Mesothelial cell of epicardium (in vitro differentiated cells): Measurements from ENCODE around the gene NAGLU. TPM values are rescaled to one million over a fixed set of nuclear protein-coding genes. Genes with fewer than 3 reads are reported as not detected.

Experiments used
- DNase-seq, 2 experiments: peaks; one replicate each; pipeline ENCODE4 v3.0.0; 2021; ENCODE audit warnings: low spot score in 2 of 2; ENCODE audit not compliant: unreplicated experiment in 2 of 2
- H3K27ac Mint-ChIP-seq: 2 replicates; pipeline ENCODE4 v1.8.0; 2021; ENCODE audit warnings: mixed read lengths
- H3K27me3 Mint-ChIP-seq: 2 replicates; pipeline ENCODE4 v1.8.0; 2021; ENCODE audit warnings: low read depth, mixed read lengths
- H3K36me3 Mint-ChIP-seq: 2 replicates; pipeline ENCODE4 v1.8.0; 2021; ENCODE audit warnings: mixed read lengths
- H3K4me1 Mint-ChIP-seq: 2 replicates; pipeline ENCODE4 v1.8.0; 2021; ENCODE audit warnings: mixed read lengths
- H3K4me3 Mint-ChIP-seq: 2 replicates; pipeline ENCODE4 v1.8.0; 2021; ENCODE audit warnings: mild to moderate bottlenecking, moderate library complexity, mixed read lengths
- H3K9me3 Mint-ChIP-seq: 2 replicates; pipeline ENCODE4 v1.8.0; 2021; ENCODE audit warnings: mixed read lengths
- CTCF ChIP-seq: fragments of 200-600 bp; sonication (generic); IDR thresholded peaks from one replicate; pipeline ENCODE4 v1.5.0; 2021; ENCODE audit warnings: antibody characterized with exemption; ENCODE audit not compliant: unreplicated experiment
- total RNA-seq: library from RNA; stranded (reverse); gene quantifications from 3 replicates; pipeline ENCODE4 v1.2.1, GENCODE V29; 2021

NAGLU gene
- total RNA-seq, 1 donor from 2014 or later, result 31.9 TPM

- H3K27me3 Mint-ChIP-seq, result no peaks in the 10 kb centered on the region
- H3K4me1 Mint-ChIP-seq, result peaks cover 34% of the 10 kb centered on the region
- H3K36me3 Mint-ChIP-seq, result peaks cover 4% of the 10 kb centered on the region
- H3K27ac Mint-ChIP-seq, result no peak overlapping the region
- no peaks in the 10 kb centered on the region for H3K9me3 Mint-ChIP-seq
- no peak for TF ChIP-seq CTCF
- no peak overlapping the region for H3K4me3 Mint-ChIP-seq
- no peak for DNase-seq
These were observed 8.1 kb upstream of the NAGLU start for GRCh38 chr17:42527932-42528331.

GRCh38 chr17:42529061-42529460 is 7.0 kb upstream of the NAGLU start:
- Mint-ChIP-seq H3K9me3 (no peaks in the 10 kb centered on the region), H3K4me1 (peaks cover 32% of the 10 kb centered on the region), H3K36me3 (no peaks in the 10 kb centered on the region), H3K27me3 (no peaks in the 10 kb centered on the region), H3K27ac (no peak overlapping the region), H3K4me3 (no peak overlapping the region)
- DNase-seq, result no peak
- TF ChIP-seq CTCF, result no peak

GRCh38 chr17:42530952-42531454 is 5.0 kb upstream of the NAGLU start:
- no peaks in the 10 kb centered on the region for H3K27me3 Mint-ChIP-seq
- H3K4me1 Mint-ChIP-seq, result peaks cover 35% of the 10 kb centered on the region
- H3K27ac Mint-ChIP-seq, result peak overlapping the region; percentile 89
- DNase-seq, result no peak
- TF ChIP-seq CTCF, result no peak
- no peaks in the 10 kb centered on the region for H3K36me3 Mint-ChIP-seq
- no peak overlapping the region for H3K4me3 Mint-ChIP-seq
- no peaks in the 10 kb centered on the region for H3K9me3 Mint-ChIP-seq

GRCh38 chr17:42531455-42532354 is 4.3 kb upstream of the NAGLU start:
- DNase-seq, result peak in 1 of 2 experiments; percentile 66
- peak overlapping the region; percentile 89 for H3K27ac Mint-ChIP-seq
- peak overlapping the region; percentile 69 for H3K4me3 Mint-ChIP-seq
- no peaks in the 10 kb centered on the region for H3K27me3 Mint-ChIP-seq
- peak; percentile 15 for TF ChIP-seq CTCF
- H3K9me3 Mint-ChIP-seq, result no peaks in the 10 kb centered on the region
- H3K4me1 Mint-ChIP-seq, result peaks cover 35% of the 10 kb centered on the region
- H3K36me3 Mint-ChIP-seq, result no peaks in the 10 kb centered on the region

- Mint-ChIP-seq H3K27me3 (no peaks in the 10 kb centered on the region), H3K9me3 (no peaks in the 10 kb centered on the region), H3K4me1 (peaks cover 34% of the 10 kb centered on the region), H3K4me3 (peak overlapping the region; percentile 74), H3K36me3 (peaks cover 8% of the 10 kb centered on the region), H3K27ac (peak overlapping the region; percentile 94)
- no peak for DNase-seq
- TF ChIP-seq CTCF, result no peak
These were observed 640 bp upstream of the NAGLU start for GRCh38 chr17:42535155-42536047.
